Omental fat pad (tissue), 4 donors: ENCODE results near the gene CSK. TPM values are rescaled to one million over a fixed set of nuclear protein-coding genes. Genes with fewer than 3 reads are reported as not detected.
"Not testable (repeated sequence)": the region's sequence is repeated elsewhere in the genome, so short reads cannot be mapped to it uniquely, and the experiment has no call there.

Experiments
- ATAC-seq: fragments of 150-250 bp; one replicate; pipeline ENCODE4 v1.9.1; 2016; ENCODE audit warnings: mild to moderate bottlenecking, moderate library complexity; ENCODE audit not compliant: low FRiP score
- DNase-seq: peaks from one replicate; pipeline ENCODE4 v3.0.0-alpha.2; 2019; ENCODE audit warnings: low spot score
- CTCF ChIP-seq, 3 donors: fragments of 450-650 bp; IDR thresholded peaks; one replicate each; pipeline ENCODE4 v1.5.1; 2016 to 2017; ENCODE audit warnings: antibody characterized with exemption in 3 of 3, mild to moderate bottlenecking in 3 of 3, moderate library complexity in 2 of 3
- total RNA-seq, 4 donors: library from RNA; depleted of rRNA; stranded (reverse); fragments of >200 nt; gene quantifications; one replicate each; pipeline ENCODE4 v1.1.0, GENCODE V29; 2016

CSK gene
- total RNA-seq, 4 donors from 2014 or later = 11.6 to 43.2 (median 28.2) TPM

- TF ChIP-seq CTCF (IDR thresholded peaks at IDR 0.05) = no peak
- DNase-seq (no peak), ATAC-seq (no peak)
Observed at GRCh38 chr15:74783808-74784175, 1.9 kb downstream of the CSK start.

- no peak for ATAC-seq
- DNase-seq = no peak
- TF ChIP-seq CTCF (IDR thresholded peaks at IDR 0.05) = no peak
Observed at GRCh38 chr15:74784426-74785193, 2.7 kb downstream of the CSK start.

GRCh38 chr15:74785194-74786032, 3.5 kb downstream of the CSK start:
- TF ChIP-seq CTCF (IDR thresholded peaks at IDR 0.05) = no peak
- ATAC-seq (no peak), DNase-seq (no peak)

GRCh38 chr15:74786081-74786480, 4.2 kb downstream of the CSK start:
- ATAC-seq, DNase-seq: not testable (repeated sequence)

GRCh38 chr15:74786551-74787165, 4.8 kb downstream of the CSK start:
- no peak for TF ChIP-seq CTCF (IDR thresholded peaks at IDR 0.05)
- DNase-seq (no peak), ATAC-seq (no peak)

GRCh38 chr15:74787251-74788041, 5.6 kb downstream of the CSK start:
- DNase-seq (no peak), ATAC-seq (no peak)
- no peak for TF ChIP-seq CTCF (IDR thresholded peaks at IDR 0.05)
